Colon (tissue), 2 donors: Measurements from ENCODE around the gene ALPP.
"Not testable (repeated sequence)": the region's sequence is repeated elsewhere in the genome, so short reads cannot be mapped to it uniquely, and the experiment has no call there.

ENCODE experiments used
- FAIRE-seq: peaks from 2 replicates; lab custom pipeline; 2012; peaks lifted over from hg19 to GRCh38; lab: Jason Lieb, UNC
- donor health status: control.
- donor health status: control.

Gene ALPP

GRCh38 chr2:232363784-232364615 lies 14.6 kb upstream of the ALPP start:
- no peak for FAIRE-seq

- FAIRE-seq: not testable (repeated sequence)
Observed at GRCh38 chr2:232364806-232365594, 13.6 kb upstream of the ALPP start.

DNA sequence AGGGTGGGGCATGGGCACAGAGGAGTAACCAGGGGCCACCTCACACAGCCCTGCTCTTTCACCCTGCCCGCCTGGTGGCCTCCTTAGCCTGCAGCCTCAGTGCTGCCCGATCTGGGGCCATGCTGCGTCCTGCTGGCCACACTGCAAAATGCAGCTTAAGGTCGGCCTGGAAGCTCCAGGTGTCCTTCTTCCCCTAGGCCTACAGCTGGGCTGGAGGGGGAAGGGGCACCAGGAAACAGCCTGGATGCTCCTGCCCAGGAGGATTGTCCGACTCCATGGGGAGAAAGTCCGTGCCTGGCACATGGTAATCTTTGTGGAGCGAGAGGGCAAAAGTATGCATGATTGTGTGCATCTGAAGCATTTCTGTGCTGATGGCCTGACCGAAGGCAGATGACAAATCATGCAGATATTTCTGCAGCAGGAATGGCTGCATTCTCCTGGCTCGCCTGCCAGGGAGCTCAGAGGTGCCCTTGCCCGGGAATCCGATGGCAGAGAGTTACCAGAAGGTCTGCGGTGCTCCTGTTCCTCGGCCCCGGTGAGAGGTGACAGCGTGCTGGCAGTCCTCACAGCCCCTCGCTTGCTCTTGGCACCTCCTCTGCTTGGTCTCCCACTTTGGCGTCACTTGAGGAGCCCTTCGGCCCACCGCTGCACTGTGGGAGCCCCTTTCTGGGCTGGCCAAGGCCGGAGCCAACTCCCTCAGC lies 12.8 kb upstream of the ALPP start:
- no peak for FAIRE-seq

GRCh38 chr2:232366461-232366860 lies 12.1 kb upstream of the ALPP start:
- not testable (repeated sequence) for FAIRE-seq

DNA sequence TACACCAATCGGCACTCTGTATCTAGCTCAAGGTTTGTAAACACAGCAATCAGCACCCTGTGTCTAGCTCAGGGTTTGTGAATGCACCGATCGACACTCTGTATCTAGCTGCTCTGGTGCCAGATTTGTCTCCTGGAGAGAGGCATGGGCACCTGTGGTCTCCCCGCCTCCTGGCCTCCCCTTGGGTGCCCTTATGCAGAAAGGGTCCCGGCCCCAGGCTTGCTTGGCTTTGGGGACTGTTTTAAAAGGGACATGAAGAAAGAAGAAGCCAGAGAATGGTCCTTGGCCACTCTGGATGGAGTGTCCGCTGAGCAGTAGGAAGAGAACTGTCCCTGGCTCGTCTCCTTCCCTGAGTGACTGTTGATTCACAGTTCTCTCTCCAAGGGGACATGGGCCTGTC lies 11.5 kb upstream of the ALPP start:
- FAIRE-seq: no peak

DNA sequence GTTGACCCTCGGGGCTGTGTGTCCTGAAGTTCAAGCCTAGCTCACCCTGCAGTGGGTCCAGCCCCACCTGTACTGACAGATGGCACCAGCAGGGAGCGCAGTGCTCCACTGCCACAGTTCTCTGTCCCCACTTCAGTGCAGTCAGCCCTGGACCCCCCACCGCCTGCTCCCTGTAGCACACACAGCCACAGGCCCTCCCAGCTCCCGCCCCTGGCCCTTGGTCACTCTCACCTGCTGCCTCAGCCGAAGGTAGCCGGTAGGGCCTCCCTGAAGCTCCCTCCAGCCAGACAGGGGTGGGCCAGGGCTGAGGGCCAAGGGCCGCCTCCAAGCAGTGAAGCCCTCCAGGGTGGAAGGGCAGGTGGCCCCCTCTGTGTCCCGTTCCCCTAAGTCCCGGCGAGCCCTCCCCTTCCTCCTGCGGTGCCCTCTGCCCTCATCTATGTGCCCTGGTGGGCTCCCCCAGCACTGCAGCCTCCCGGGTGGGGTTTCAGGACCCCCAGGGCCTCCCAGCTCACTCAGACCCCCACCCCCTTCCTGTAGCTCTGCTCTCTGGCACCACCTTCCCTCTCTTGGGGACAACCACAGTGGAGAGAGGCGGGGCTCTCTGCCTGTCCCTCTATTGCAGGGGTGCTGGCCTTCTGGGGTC lies 10.8 kb upstream of the ALPP start:
- FAIRE-seq: no peak

- no peak for FAIRE-seq
Observed at GRCh38 chr2:232368311-232368731, 10.2 kb upstream of the ALPP start.

DNA sequence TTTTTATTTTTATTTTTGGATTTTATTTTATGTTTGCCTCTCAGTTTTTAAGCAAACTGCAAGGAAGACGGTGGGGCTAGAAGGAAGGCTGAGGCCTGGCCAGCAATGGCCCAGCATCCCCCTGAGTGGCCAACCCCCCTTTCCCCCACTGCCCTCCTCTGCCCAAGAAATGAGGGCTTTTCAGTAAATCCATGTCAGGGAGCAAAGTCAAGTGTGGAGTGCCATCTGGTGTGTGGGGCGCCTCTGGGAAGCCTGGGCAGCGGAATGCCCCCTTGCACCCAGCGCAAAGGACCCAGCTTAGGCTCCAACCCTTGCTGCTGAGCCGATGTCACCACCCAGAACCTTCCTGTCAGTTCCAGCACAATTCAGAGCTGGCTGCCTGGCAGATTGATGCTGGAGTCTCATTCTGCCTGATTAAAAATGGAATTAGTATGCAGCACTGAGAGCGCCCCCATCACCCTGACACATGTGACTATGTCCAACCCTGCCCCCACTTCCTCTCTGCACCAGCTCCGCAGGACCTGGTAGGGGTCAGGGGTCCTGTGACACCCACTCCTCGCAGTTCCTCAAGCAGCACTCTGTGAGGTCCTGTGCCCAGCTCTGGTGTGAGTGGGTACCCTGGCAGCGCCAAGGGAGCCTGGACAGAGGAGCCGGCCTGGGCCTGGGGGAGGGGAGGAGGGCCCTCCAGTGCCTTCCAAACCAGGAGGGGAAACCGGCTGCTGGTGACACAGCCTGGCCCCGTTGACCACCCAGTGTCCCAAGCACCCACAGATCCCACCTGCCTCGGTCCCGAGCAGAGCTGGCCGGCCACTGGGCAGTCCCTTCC lies 9.2 kb upstream of the ALPP start:
- FAIRE-seq: no peak

- not testable (repeated sequence) for FAIRE-seq
Observed at GRCh38 chr2:232370007-232370406, 8.5 kb upstream of the ALPP start.

DNA sequence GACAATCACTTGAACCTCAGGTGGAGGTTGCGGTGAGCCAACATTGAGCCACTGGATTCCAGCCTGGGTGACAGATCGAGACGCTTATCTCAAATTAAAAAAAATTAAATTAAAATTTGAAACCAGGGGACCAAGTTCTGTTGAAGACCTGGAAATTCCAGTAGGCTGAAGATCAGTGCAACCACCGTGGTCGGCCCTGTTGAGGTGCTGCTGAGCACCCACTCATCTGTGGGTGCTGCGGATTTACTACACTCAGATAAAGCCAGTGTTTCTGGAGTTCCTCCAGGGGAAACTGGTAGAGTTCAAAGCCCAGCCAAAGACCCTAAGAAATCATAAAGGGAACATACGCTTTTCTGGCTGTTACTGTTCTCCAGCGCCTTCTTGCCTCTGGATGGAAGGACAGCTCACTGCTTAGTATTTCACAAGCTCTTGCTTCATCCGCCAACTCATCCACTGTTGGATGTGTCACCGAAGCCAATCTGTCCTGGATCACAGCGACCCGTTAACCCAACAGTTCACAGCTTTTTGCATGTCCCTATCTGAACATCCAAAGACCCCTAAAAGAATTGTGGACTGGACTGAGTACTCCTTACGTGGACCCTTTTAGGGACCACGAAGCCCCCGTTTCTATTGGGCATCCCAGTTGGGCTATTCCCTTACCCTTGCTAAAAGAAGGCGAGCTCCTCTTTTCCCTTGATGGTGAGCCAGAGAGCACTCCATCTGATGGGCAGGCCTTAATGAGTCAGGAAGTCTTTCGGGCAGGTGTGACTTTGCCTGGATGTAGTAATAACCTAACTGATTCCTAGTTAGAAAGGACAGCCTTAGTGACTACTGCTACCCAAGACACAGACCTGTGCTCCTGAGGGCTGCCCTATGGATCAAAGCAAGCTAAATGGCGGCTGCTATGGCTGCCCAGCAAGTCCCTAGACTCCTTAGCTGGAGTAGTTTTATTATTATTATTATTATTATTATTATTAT lies 6.0 kb upstream of the ALPP start:
- no peak for FAIRE-seq

- no peak for FAIRE-seq
Observed at GRCh38 chr2:232374356-232374755, 4.2 kb upstream of the ALPP start.

- no peak for FAIRE-seq
Observed at GRCh38 chr2:232375164-232375563, 3.4 kb upstream of the ALPP start.

DNA sequence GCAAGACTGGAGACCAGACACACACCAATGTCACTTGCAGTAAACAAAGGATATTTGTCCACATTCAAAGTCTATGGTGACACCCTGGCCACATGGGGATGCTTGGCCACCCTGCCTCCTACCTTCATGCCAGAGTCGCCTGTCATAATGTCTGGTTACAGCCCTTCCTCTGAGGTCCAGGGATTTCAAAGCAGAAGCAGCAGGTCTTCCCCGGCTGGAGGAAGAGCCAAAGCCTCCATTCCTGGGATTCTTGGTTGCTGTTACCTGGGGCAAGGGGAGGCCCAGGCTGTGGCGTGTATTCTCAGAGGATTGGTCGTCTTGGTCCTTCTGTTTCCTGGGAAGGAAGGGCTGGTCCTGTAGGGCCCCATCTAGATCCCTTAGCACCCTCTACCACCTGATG lies 2.3 kb upstream of the ALPP start:
- FAIRE-seq: no peak

GRCh38 chr2:232376713-232377112 lies 1.8 kb upstream of the ALPP start:
- FAIRE-seq: no peak

- no peak for FAIRE-seq
Observed at GRCh38 chr2:232377319-232377718, 1.2 kb upstream of the ALPP start.

DNA sequence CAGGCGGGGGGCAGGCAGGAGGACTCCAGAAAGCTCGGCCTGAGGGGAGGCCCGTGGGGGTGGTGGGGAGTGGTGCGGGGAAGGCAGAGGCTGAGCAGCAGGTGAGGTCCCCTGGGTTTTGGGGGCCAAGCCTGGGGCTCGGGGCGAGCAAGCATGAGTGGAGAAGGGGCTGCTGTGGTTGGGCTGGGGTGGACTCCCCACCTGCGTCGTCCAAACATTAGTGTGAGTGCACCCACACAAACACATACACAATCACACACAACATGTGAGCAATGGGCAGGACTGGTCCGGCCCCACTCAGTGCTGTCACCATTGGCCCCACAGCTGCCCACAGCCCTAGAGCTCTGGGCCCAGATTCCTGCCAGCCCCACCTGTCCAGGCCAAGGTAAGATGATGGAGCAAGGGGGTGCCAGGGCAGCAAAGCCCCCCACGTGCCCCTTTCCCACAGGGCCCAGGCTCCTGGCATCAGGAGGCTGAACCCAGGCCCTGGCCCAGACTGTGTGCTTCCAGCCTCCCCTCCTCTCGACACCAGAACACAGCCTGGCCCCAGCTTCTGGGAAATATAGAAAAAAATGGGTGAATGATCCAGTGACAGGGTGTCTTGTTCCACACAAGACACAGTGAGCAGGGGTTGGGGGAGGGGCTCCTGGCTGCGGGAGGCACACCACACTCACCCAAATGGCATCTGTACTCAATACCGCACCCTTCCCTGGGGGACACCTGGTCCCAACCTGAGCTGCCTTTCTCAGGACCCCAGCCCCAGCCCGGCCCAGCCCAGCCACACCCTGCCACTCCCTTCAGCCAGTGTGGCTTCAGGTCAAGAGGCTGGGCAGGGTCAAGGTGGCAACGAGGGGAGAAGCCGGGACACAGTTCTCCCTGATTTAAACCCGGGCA lies 463 bp upstream of the ALPP start:
- FAIRE-seq: no peak

DNA sequence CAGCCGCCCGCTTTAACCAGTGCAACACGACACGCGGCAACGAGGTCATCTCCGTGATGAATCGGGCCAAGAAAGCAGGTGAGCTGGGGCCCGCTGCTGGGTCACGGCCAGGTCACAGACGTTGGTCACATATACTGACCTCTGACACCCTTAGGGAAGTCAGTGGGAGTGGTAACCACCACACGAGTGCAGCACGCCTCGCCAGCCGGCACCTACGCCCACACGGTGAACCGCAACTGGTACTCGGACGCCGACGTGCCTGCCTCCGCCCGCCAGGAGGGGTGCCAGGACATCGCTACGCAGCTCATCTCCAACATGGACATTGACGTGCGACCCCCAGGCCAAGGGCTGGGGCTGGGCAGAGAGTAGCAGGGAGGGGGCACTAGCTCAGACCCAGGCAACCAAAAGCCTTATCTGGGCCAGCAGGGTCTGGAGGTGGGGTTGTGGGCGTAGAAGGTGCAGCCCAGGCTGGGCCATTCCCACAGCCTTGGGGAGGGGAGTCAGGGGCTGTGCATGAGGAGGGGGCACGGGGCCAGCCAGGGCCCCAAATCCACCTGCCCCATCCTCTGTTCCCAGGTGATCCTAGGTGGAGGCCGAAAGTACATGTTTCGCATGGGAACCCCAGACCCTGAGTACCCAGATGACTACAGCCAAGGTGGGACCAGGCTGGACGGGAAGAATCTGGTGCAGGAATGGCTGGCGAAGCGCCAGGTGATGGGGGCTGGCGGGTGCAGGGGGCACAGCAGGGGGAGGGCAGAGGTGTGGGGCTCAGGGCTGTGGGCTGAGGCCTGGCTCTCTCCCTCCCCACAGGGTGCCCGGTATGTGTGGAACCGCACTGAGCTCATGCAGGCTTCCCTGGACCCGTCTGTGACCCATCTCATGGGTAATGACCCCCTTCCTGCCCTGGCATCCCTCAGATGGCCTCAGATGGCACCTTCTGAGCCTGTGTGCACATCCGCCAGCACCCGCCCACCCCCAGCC lies 1.3 kb downstream of the ALPP start:
- FAIRE-seq: not testable (repeated sequence)
